Measurements from ENCODE around the gene DLG2. TPM values are rescaled to one million over a fixed set of nuclear protein-coding genes. Genes with fewer than 3 reads are reported as not detected.

The DLG2 gene
- polyA plus RNA-seq, 3 donors, result 0.24 to 0.39 TPM; not detected in 1

DNA sequence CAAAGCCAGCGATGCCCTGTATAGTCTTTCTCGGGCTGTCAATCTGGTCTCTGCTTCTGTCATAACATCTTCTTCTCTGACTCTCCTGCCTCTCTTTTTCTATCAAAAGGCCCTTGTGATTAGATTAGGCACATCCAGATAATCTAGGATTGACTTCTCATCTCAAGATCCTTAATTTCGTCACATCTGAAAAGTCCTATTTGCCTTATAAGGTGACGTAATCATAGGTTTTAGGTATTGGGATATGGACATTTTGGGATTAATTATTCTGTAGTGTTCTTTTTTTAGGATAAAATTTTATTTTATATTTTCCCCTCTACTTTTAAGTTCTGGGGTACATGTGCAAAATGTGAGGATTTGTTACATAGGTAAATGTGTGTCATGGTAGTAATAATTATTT is 1860.2 kb downstream of the DLG2 start:
- no peak overlapping the region for H3K4me3 Mint-ChIP-seq
- Histone ChIP-seq H4K20me1 (ENCODE audit: insufficient read depth, low read length) (no peaks in the 10 kb centered on the region), H3K4me1 (ENCODE audit: control insufficient read depth in 1 of 2, insufficient read depth in 2 of 2, low read length in 2 of 2) (no peaks in the 10 kb centered on the region), H2AFZ (ENCODE audit: insufficient read depth, low read depth, low read length, poor library complexity, severe bottlenecking) (no peak overlapping the region), H3K36me3 (replicated peaks in 1 of 2; ENCODE audit: control insufficient read depth in 1 of 2, insufficient read depth in 2 of 2, low read length in 2 of 2) (no peaks in the 10 kb centered on the region), H3K9ac (ENCODE audit: insufficient read depth, low read length, poor library complexity, severe bottlenecking) (no peak overlapping the region), H3K79me2 (ENCODE audit: insufficient read depth, low read length) (no peaks in the 10 kb centered on the region), H3K27ac (ENCODE audit: low read depth in 1 of 2, low read length in 2 of 2) (no peak overlapping the region), H3K4me3 (replicated peaks in 1 of 3; ENCODE audit: low read depth in 2 of 3, low read length in 3 of 3) (no peak overlapping the region), H3K27me3 (ENCODE audit: control insufficient read depth in 2 of 2, insufficient read depth in 2 of 2, low read length in 2 of 2) (no peaks in the 10 kb centered on the region), H3K9me3 (replicated peaks in 1 of 2; ENCODE audit: control insufficient read depth in 1 of 2, insufficient read depth in 1 of 2, low read length in 2 of 2) (no peaks in the 10 kb centered on the region), H3K4me2 (replicated peaks; ENCODE audit: extremely low read depth, low read length, poor library complexity, severe bottlenecking) (no peak overlapping the region)
- H3K27ac Mint-ChIP-seq, result no peak overlapping the region
- WGBS (ENCODE audit: insufficient coverage), result 100% methylated on average over 2 of the region's 4 CpGs
- no peaks in the 10 kb centered on the region for H3K36me3 Mint-ChIP-seq
- TF ChIP-seq, protein P1, sequence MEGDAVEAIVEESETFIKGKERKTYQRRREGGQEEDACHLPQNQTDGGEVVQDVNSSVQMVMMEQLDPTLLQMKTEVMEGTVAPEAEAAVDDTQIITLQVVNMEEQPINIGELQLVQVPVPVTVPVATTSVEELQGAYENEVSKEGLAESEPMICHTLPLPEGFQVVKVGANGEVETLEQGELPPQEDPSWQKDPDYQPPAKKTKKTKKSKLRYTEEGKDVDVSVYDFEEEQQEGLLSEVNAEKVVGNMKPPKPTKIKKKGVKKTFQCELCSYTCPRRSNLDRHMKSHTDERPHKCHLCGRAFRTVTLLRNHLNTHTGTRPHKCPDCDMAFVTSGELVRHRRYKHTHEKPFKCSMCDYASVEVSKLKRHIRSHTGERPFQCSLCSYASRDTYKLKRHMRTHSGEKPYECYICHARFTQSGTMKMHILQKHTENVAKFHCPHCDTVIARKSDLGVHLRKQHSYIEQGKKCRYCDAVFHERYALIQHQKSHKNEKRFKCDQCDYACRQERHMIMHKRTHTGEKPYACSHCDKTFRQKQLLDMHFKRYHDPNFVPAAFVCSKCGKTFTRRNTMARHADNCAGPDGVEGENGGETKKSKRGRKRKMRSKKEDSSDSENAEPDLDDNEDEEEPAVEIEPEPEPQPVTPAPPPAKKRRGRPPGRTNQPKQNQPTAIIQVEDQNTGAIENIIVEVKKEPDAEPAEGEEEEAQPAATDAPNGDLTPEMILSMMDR (IDR thresholded peaks at IDR 0.05), result no peak
- peaks cover 0 to 3% (median 0%) of the 10 kb centered on the region in 7 donors for H3K9me3 Mint-ChIP-seq
- H3K27me3 Mint-ChIP-seq (ENCODE audit: low read depth in 3 of 3), result peaks cover under 1 to 2% (median 1%) of the 10 kb centered on the region in 3 donors
- no peaks in the 10 kb centered on the region for H3K4me1 Mint-ChIP-seq
- no peak for DNase-seq
- intact Hi-C loops (cut with micrococcal nuclease), result no loop called here

GRCh38 chr11:83764643-83765042 is 1862.5 kb downstream of the DLG2 start:
- peaks cover 0 to 2% (median 1%) of the 10 kb centered on the region in 3 donors for H3K27me3 Mint-ChIP-seq (ENCODE audit: low read depth in 3 of 3)
- H2AFZ ChIP-seq (ENCODE audit: insufficient read depth, low read depth, low read length, poor library complexity, severe bottlenecking), result no peak overlapping the region
- intact Hi-C loops (cut with micrococcal nuclease), result no loop called here
- no CpG with 5 or more reads among the region's 2 CpGs for WGBS (ENCODE audit: insufficient coverage)
- TF ChIP-seq, protein P1 (IDR thresholded peaks at IDR 0.05), result no peak
- H3K27ac Mint-ChIP-seq, result no peak overlapping the region
- no peaks in the 10 kb centered on the region for H3K4me1 ChIP-seq (ENCODE audit: control insufficient read depth in 1 of 2, insufficient read depth in 2 of 2, low read length in 2 of 2)
- peaks cover 0 to 3% (median 0%) of the 10 kb centered on the region in 7 donors for H3K9me3 Mint-ChIP-seq
- no peaks in the 10 kb centered on the region for H3K4me1 Mint-ChIP-seq
- H3K27me3 ChIP-seq (ENCODE audit: control insufficient read depth in 2 of 2, insufficient read depth in 2 of 2, low read length in 2 of 2), result no peaks in the 10 kb centered on the region
- H3K27ac ChIP-seq (ENCODE audit: low read depth in 1 of 2, low read length in 2 of 2), result no peak overlapping the region
- no peaks in the 10 kb centered on the region for H4K20me1 ChIP-seq (ENCODE audit: insufficient read depth, low read length)
- no peak overlapping the region for H3K4me3 Mint-ChIP-seq
- H3K4me2 ChIP-seq (replicated peaks; ENCODE audit: extremely low read depth, low read length, poor library complexity, severe bottlenecking), result no peak overlapping the region
- H3K36me3 ChIP-seq (replicated peaks in 1 of 2; ENCODE audit: control insufficient read depth in 1 of 2, insufficient read depth in 2 of 2, low read length in 2 of 2), result no peaks in the 10 kb centered on the region
- H3K4me3 ChIP-seq (replicated peaks in 1 of 3; ENCODE audit: low read depth in 2 of 3, low read length in 3 of 3), result no peak overlapping the region
- no peaks in the 10 kb centered on the region for H3K9me3 ChIP-seq (replicated peaks in 1 of 2; ENCODE audit: control insufficient read depth in 1 of 2, insufficient read depth in 1 of 2, low read length in 2 of 2)
- H3K79me2 ChIP-seq (ENCODE audit: insufficient read depth, low read length), result no peaks in the 10 kb centered on the region
- H3K9ac ChIP-seq (ENCODE audit: insufficient read depth, low read length, poor library complexity, severe bottlenecking), result no peak overlapping the region
- DNase-seq, result no peak
- no peaks in the 10 kb centered on the region for H3K36me3 Mint-ChIP-seq

All from CD14-positive monocyte (primary cell).